Myometrial cell (primary cell): ENCODE data around the gene STK33. TPM values are rescaled to one million over a fixed set of nuclear protein-coding genes. Genes with fewer than 3 reads are reported as not detected.

ENCODE experiments used
- total RNA-seq: library from RNA; depleted of rRNA; stranded (reverse); fragments of >200 nt; gene quantifications from 2 replicates; pipeline ENCODE4 v1.2.3, GENCODE V29; 2015

Gene STK33
- total RNA-seq: 5.3 and 5.8 TPM in 2 replicates

DNA sequence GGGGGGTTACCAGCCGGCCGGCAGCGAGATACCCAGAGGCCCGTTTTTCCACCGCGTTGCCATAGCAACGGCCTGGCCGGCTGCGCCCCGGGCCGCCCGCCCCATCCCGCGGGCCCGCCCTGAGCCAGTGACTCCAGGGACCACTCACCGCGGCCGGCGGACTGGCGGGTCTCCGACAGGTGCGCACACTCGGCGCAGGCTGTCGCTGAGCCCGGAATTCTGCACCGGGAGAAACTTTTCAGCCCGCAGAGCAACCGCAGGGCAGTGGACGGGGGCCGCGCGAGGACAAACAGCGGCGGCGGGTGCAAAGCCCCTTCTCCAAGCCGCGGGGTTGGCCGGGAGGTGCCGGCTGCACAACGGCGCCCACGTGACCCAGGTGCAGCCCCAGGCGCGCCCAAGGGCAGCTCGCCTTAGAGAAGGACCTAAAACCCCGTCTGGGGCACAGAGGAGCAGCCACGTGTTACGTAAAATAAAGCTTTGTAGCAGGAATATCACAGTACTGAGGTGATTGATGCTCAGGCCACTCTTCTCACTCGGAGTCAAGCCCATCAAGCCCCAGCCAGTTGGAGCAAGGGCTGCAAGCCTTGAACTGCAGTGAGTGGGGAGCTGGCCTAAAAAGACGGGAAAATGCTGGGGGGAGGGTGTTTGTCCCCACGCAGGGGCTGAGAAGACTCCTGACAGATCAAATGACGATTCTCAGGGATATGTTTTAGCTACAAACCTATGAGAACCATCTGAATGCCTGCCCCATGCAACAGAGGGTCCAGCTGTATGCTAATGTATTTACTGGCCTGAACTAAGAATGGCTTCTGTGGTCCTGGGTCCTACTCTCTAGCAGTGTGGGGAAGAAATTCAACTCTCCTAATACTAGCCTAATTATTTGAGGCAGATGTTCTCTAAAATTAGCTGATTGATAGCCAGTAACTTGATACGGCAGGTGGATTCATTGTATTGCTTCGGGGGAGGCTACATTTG, at the start of gene STK33:
Gene STK33, minus strand, starts transcription at position 294 of the 975 bp plus-strand sequence. CDS start 119,323 bp downstream, outside the sequence.

Other genes with a start within 250 kb of the STK33 start
- gene TRIM66, start 88.4 kb upstream of the STK33 start, total RNA-seq: 2.7 and 3.2 TPM in 2 replicates
- gene RPL27A, start 88.6 kb upstream of the STK33 start, total RNA-seq: 907 and 1,102 TPM in 2 replicates